ENCODE data around the gene LAGE3.

DNA sequence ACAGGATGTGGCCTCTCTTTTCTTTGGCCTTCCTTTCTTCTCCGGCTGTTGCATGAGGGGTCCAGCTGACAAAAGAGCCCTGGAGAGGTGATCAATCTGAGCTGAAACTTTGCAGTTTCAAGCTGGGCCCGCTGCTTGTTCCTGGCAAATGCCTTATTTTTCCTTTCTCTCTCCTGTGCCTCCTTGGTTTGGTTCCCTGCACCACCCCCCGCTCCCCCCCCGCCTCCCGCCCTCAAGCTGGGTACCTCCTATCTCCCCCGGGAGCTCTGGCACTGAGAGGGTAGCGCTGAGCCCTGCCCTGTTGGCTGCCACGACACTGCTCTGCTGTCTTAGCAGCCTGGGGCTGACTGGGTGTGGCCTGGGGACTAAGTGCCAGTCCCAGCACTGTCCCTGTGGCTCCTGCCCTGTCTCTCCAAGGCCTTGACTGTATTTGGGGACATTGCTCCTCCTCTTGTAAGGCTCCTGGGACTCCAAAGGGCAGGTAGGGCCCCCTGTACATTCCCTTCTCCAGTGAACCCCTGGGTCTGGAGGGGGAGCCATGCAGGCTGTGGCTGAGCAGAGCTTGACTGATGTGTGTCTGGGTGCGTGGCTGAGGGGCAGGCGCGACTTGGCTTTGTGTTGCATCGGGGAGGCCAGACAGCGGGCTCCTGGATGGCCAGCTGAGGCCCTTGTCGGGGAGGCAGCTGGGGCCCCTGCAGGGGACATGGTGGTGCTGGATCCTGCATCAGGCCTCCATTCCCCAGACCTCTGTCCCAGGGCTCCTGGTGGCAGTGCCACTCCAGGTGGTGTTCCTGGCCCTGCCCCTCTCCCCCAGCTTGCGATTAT lies 19.9 kb downstream of the LAGE3 start:
- TF ChIP-seq, protein P1, sequence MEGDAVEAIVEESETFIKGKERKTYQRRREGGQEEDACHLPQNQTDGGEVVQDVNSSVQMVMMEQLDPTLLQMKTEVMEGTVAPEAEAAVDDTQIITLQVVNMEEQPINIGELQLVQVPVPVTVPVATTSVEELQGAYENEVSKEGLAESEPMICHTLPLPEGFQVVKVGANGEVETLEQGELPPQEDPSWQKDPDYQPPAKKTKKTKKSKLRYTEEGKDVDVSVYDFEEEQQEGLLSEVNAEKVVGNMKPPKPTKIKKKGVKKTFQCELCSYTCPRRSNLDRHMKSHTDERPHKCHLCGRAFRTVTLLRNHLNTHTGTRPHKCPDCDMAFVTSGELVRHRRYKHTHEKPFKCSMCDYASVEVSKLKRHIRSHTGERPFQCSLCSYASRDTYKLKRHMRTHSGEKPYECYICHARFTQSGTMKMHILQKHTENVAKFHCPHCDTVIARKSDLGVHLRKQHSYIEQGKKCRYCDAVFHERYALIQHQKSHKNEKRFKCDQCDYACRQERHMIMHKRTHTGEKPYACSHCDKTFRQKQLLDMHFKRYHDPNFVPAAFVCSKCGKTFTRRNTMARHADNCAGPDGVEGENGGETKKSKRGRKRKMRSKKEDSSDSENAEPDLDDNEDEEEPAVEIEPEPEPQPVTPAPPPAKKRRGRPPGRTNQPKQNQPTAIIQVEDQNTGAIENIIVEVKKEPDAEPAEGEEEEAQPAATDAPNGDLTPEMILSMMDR (CRISPR knock-in tag; IDR thresholded peaks at IDR 0.05), result no peak
- TF ChIP-seq KLF16 (CRISPR knock-in tag; IDR thresholded peaks at IDR 0.05) (no peak), NKX3-1 (CRISPR knock-in tag; IDR thresholded peaks at IDR 0.05) (no peak), RXRA (CRISPR knock-in tag; IDR thresholded peaks at IDR 0.05) (no peak)
- TF ChIP-seq, protein P2, sequence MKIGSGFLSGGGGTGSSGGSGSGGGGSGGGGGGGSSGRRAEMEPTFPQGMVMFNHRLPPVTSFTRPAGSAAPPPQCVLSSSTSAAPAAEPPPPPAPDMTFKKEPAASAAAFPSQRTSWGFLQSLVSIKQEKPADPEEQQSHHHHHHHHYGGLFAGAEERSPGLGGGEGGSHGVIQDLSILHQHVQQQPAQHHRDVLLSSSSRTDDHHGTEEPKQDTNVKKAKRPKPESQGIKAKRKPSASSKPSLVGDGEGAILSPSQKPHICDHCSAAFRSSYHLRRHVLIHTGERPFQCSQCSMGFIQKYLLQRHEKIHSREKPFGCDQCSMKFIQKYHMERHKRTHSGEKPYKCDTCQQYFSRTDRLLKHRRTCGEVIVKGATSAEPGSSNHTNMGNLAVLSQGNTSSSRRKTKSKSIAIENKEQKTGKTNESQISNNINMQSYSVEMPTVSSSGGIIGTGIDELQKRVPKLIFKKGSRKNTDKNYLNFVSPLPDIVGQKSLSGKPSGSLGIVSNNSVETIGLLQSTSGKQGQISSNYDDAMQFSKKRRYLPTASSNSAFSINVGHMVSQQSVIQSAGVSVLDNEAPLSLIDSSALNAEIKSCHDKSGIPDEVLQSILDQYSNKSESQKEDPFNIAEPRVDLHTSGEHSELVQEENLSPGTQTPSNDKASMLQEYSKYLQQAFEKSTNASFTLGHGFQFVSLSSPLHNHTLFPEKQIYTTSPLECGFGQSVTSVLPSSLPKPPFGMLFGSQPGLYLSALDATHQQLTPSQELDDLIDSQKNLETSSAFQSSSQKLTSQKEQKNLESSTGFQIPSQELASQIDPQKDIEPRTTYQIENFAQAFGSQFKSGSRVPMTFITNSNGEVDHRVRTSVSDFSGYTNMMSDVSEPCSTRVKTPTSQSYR (CRISPR knock-in tag; IDR thresholded peaks at IDR 0.05; ENCODE audit: borderline replicate concordance), result no peak
- TF ChIP-seq, protein P3, sequence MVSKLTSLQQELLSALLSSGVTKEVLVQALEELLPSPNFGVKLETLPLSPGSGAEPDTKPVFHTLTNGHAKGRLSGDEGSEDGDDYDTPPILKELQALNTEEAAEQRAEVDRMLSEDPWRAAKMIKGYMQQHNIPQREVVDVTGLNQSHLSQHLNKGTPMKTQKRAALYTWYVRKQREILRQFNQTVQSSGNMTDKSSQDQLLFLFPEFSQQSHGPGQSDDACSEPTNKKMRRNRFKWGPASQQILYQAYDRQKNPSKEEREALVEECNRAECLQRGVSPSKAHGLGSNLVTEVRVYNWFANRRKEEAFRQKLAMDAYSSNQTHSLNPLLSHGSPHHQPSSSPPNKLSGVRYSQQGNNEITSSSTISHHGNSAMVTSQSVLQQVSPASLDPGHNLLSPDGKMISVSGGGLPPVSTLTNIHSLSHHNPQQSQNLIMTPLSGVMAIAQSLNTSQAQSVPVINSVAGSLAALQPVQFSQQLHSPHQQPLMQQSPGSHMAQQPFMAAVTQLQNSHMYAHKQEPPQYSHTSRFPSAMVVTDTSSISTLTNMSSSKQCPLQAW (CRISPR knock-in tag; IDR thresholded peaks at IDR 0.05), result no peak
